Stimulated activated CD8-positive, alpha-beta memory T cell treated with anti-CD3 and anti-CD28 coated beads, Interleukin-12 subunit alpha, Interleukin-12 subunit beta, amount 100 ng/mL, for 4 hours (primary cell): ENCODE results near the gene TGFB2.
"Not testable (repeated sequence)": the region's sequence is repeated elsewhere in the genome, so short reads cannot be mapped to it uniquely, and the experiment has no call there.

Experiments used
- DNase-seq: peaks from one replicate; pipeline ENCODE4 v3.0.0-alpha.2; 2020; ENCODE audit warnings: low read depth

TGFB2 gene

GRCh38 chr1:218344814-218345672 lies at the start of gene TGFB2:
TSS of gene TGFB2 (plus strand) at chr1:218345336. CDS start at chr1:218346702, 1,366 bp downstream.
- DNase-seq, result no peak

- no peak for DNase-seq
Observed at GRCh38 chr1:218296162-218296561, 49.0 kb upstream of the TGFB2 start.

- DNase-seq, result no peak
Observed at GRCh38 chr1:218297461-218297860, 47.7 kb upstream of the TGFB2 start.

- no peak for DNase-seq
Observed at GRCh38 chr1:218297867-218298266, 47.3 kb upstream of the TGFB2 start.

- DNase-seq, result no peak
Observed at GRCh38 chr1:218298398-218298797, 46.7 kb upstream of the TGFB2 start.

GRCh38 chr1:218299416-218299815 lies 45.7 kb upstream of the TGFB2 start:
- no peak for DNase-seq

- DNase-seq, result no peak
Observed at GRCh38 chr1:218301217-218301616, 43.9 kb upstream of the TGFB2 start.

- no peak for DNase-seq
Observed at GRCh38 chr1:218302155-218302554, 43.0 kb upstream of the TGFB2 start.

GRCh38 chr1:218303176-218303879 lies 41.8 kb upstream of the TGFB2 start:
- DNase-seq, result no peak

- DNase-seq, result no peak
Observed at GRCh38 chr1:218304281-218305039, 40.7 kb upstream of the TGFB2 start.

- DNase-seq, result no peak
Observed at GRCh38 chr1:218305472-218306064, 39.6 kb upstream of the TGFB2 start.

GRCh38 chr1:218312509-218312908 lies 32.6 kb upstream of the TGFB2 start:
- no peak for DNase-seq

GRCh38 chr1:218314316-218314715 lies 30.8 kb upstream of the TGFB2 start:
- DNase-seq, result no peak

- no peak for DNase-seq
Observed at GRCh38 chr1:218315638-218316037, 29.5 kb upstream of the TGFB2 start.

- no peak for DNase-seq
Observed at GRCh38 chr1:218317061-218317460, 28.1 kb upstream of the TGFB2 start.

- not testable (repeated sequence) for DNase-seq
Observed at GRCh38 chr1:218320182-218320581, 25.0 kb upstream of the TGFB2 start.

- DNase-seq, result no peak
Observed at GRCh38 chr1:218322762-218323161, 22.4 kb upstream of the TGFB2 start.

GRCh38 chr1:218323568-218324225 lies 21.4 kb upstream of the TGFB2 start:
- no peak for DNase-seq

GRCh38 chr1:218324226-218324580 lies 20.9 kb upstream of the TGFB2 start:
- no peak for DNase-seq

- DNase-seq, result no peak
Observed at GRCh38 chr1:218328769-218329168, 16.4 kb upstream of the TGFB2 start.

- no peak for DNase-seq
Observed at GRCh38 chr1:218330043-218330623, 15.0 kb upstream of the TGFB2 start.
